ENCODE results near the gene BNIP5.

The BNIP5 gene

DNA sequence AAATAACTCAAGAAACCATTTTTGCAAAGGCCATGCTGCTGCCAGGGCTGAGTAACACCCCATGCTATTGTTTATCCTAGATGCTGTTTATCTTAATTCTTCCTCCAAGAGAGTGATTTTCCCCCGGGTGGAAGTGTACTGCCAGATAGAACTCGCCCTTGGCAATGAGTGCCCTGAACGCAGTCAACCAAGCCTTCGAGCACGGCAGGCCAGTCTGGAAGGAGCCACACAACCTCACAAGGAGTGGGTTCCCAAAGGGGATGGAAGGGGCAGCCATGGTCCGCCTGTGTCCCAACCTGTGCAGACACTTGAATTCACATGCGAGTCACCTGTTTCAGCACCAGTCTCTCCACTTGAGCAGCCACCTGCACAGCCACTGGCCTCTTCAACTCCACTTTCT, 34.9 kb downstream of the BNIP5 start:
- in situ Hi-C loops (cut with HindIII; ENCODE audit: low sequenced_read_pairs) = no loop called here
- TF ChIP-seq CTCF (IDR thresholded peaks at IDR 0.05; ENCODE audit: low read depth, low read length) = no peak
- no peak for DNase-seq (ENCODE audit: low read depth, low spot score)
- no peak overlapping the region for H3K4me3 ChIP-seq (ENCODE audit: low read depth, low read length)

- H3K4me3 ChIP-seq (ENCODE audit: low read depth, low read length) = no peak overlapping the region
- DNase-seq (ENCODE audit: low read depth, low spot score) = no peak
- in situ Hi-C loops (cut with HindIII; ENCODE audit: low sequenced_read_pairs) = no loop called here
- no peak for TF ChIP-seq CTCF (IDR thresholded peaks at IDR 0.05; ENCODE audit: low read depth, low read length)
These were observed 35.5 kb downstream of the BNIP5 start for GRCh38 chr6:36301085-36301658.

GRCh38 chr6:36298027-36298426, 38.7 kb downstream of the BNIP5 start:
- no peak for DNase-seq (ENCODE audit: low read depth, low spot score)
- H3K4me3 ChIP-seq (ENCODE audit: low read depth, low read length) = no peak overlapping the region
- no peak for TF ChIP-seq CTCF (IDR thresholded peaks at IDR 0.05; ENCODE audit: low read depth, low read length)
- in situ Hi-C loops (cut with HindIII; ENCODE audit: low sequenced_read_pairs) = no loop called here

DNA sequence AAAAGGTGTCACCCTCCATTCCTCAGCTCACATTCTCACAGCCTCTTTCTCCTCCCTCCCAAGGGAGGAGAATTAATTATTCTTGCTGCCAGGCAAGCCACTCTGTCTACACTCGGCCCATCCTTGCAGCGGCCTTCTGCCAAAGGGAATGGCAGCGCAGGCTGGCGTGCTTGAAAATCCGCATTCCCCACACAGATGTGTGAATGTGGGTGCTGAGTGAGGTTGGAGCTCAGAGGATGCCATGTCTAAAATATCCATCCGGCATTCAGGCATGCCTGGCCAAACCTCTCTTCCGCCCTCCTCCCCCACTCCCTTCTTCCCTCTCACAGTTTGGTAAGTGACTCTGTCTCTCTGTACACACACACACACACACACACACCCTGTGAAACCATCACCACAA, 39.2 kb downstream of the BNIP5 start:
- DNase-seq (ENCODE audit: low read depth, low spot score) = no peak
- in situ Hi-C loops (cut with HindIII; ENCODE audit: low sequenced_read_pairs) = no loop called here
- TF ChIP-seq CTCF (IDR thresholded peaks at IDR 0.05; ENCODE audit: low read depth, low read length) = no peak
- no peak overlapping the region for H3K4me3 ChIP-seq (ENCODE audit: low read depth, low read length)

DNA sequence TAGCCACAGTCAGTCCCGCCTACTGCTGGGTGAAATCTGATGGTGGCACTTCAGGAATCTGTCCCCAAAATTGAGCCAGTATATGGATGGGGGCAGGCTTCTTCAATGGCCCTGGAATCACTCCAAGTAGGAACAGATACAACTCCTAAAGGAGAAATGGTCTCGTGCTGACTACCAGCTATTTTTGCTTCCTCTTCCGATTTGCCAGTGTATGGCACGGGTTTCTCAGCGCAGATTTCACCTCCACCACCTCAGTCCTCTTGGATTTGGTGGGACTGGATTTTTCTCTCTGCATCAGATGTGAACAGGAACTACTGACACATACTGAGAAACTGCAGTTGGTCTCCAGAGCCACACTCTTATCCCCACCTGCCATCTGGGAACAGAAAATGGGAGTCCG, 39.6 kb downstream of the BNIP5 start:
- TF ChIP-seq CTCF (IDR thresholded peaks at IDR 0.05; ENCODE audit: low read depth, low read length) = no peak
- in situ Hi-C loops (cut with HindIII; ENCODE audit: low sequenced_read_pairs) = no loop called here

GRCh38 chr6:36296240-36296639, 40.4 kb downstream of the BNIP5 start:
- no peak overlapping the region for H3K4me3 ChIP-seq (ENCODE audit: low read depth, low read length)
- in situ Hi-C loops (cut with HindIII; ENCODE audit: low sequenced_read_pairs) = no loop called here
- no peak for TF ChIP-seq CTCF (IDR thresholded peaks at IDR 0.05; ENCODE audit: low read depth, low read length)
- DNase-seq (ENCODE audit: low read depth, low spot score) = no peak

More for the DNA sequence above, 39.6 kb downstream of the BNIP5 start:
- no peak for DNase-seq (ENCODE audit: low read depth, low spot score)
- H3K4me3 ChIP-seq (ENCODE audit: low read depth, low read length) = no peak overlapping the region

DNA sequence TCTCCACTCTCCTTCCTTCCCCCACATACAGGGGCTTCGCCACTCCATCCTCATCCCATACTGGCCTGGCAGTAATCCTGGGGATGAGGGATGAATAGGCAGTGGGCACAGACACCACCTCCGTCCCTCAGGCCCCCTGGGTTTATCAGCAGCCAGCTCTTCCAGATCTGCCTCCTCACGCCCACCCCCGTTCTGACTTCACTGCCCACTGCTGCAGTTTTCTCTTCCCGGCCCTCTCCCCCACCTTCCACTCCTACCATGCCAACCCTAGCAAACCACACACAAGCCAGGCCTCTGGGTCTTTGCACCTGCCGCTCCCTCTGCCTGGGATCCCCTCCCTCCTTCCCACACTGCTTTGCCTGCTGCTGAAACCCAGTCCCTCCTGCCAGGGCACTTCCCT, 44.5 kb downstream of the BNIP5 start:
- in situ Hi-C loops (cut with HindIII; ENCODE audit: low sequenced_read_pairs) = no loop called here
- TF ChIP-seq CTCF (IDR thresholded peaks at IDR 0.05; ENCODE audit: low read depth, low read length) = no peak
- H3K4me3 ChIP-seq (ENCODE audit: low read depth, low read length) = no peak overlapping the region
- no peak for DNase-seq (ENCODE audit: low read depth, low spot score)

Data from astrocyte of the spinal cord (primary cell).